Activated B cell treated with CpG ODN at 0.5 μM for 24 hours (primary cell): ENCODE results near the gene SHROOM4. TPM values are rescaled to one million over a fixed set of nuclear protein-coding genes. Genes with fewer than 3 reads are reported as not detected.

Source experiments
- ATAC-seq: fragments of 200-7000 bp; cut with Tn5 transposase; one replicate; pipeline ENCODE4 v1.10.0; 2021; ENCODE audit warnings: low read depth, mild to moderate bottlenecking, moderate library complexity
- CTCF ChIA-PET: fragments of 350-600 bp; sonication (Branson Sonifier 250); formaldehyde crosslinking; loops from one replicate; lab custom pipeline; 2021; ENCODE audit warnings: antibody characterized with exemption; lab: Charles Lee
- POLR2A ChIA-PET: fragments of 350-600 bp; sonication (Branson Sonifier 250); formaldehyde crosslinking; loops from one replicate; lab custom pipeline; 2021; ENCODE audit warnings: antibody characterized with exemption; lab: Charles Lee
- DNase-seq: peaks from one replicate; pipeline ENCODE4 v3.0.0; 2022
- H3K27ac Mint-ChIP-seq: one replicate; pipeline ENCODE4 v1.8.0; 2020; ENCODE audit warnings: mixed read lengths
- H3K27me3 Mint-ChIP-seq: one replicate; pipeline ENCODE4 v1.8.0; 2021; ENCODE audit warnings: mixed read lengths
- H3K36me3 Mint-ChIP-seq: one replicate; pipeline ENCODE4 v1.8.0; 2021; ENCODE audit warnings: low read depth, mixed read lengths
- H3K4me1 Mint-ChIP-seq: one replicate; pipeline ENCODE4 v1.8.0; 2021; ENCODE audit warnings: mixed read lengths
- H3K4me3 Mint-ChIP-seq: one replicate; pipeline ENCODE4 v1.8.0; 2020; ENCODE audit warnings: mild to moderate bottlenecking, mixed read lengths
- H3K9me3 Mint-ChIP-seq: one replicate; pipeline ENCODE4 v1.8.0; 2020; ENCODE audit warnings: mixed read lengths
- CTCF ChIP-seq: fragments of 200-600 bp; IDR thresholded peaks from one replicate; pipeline ENCODE4 v1.8.0; 2022; ENCODE audit warnings: antibody characterized with exemption, mild to moderate bottlenecking
- intact Hi-C: fragments of 100-400 bp; cut with micrococcal nuclease; formaldehyde crosslinking; loops from one replicate; pipeline ENCODE4 v1.15.1; 2024
- total RNA-seq: library from RNA; stranded (reverse); gene quantifications from 2 replicates; pipeline ENCODE4 v1.2.3, GENCODE V29; 2022

The SHROOM4 gene
- total RNA-seq, 1 donor from 2014 or later = not detected

- DNase-seq = no peak
- Mint-ChIP-seq H3K9me3 (peaks cover 4% of the 10 kb centered on the region), H3K27ac (no peak overlapping the region), H3K4me1 (no peaks in the 10 kb centered on the region), H3K4me3 (no peak overlapping the region), H3K36me3 (no peaks in the 10 kb centered on the region), H3K27me3 (no peaks in the 10 kb centered on the region)
- ChIA-PET POLR2A (no interaction called here), CTCF (no interaction called here)
- no peak for TF ChIP-seq CTCF
- ATAC-seq = no peak
- intact Hi-C loops = no loop called here
These were observed 246.4 kb downstream of the SHROOM4 start for GRCh38 chrX:50567636-50568035.

GRCh38 chrX:50565718-50566117 lies 248.3 kb downstream of the SHROOM4 start:
- no peaks in the 10 kb centered on the region for H3K36me3 Mint-ChIP-seq
- H3K4me1 Mint-ChIP-seq = no peaks in the 10 kb centered on the region
- POLR2A ChIA-PET = no interaction called here
- DNase-seq = no peak
- H3K27me3 Mint-ChIP-seq = no peaks in the 10 kb centered on the region
- TF ChIP-seq CTCF = no peak
- intact Hi-C loops = no loop called here
- no peak overlapping the region for H3K4me3 Mint-ChIP-seq
- no peaks in the 10 kb centered on the region for H3K9me3 Mint-ChIP-seq
- no peak overlapping the region for H3K27ac Mint-ChIP-seq
- ATAC-seq = no peak
- CTCF ChIA-PET = no interaction called here

Other genes with a start within 250 kb of the SHROOM4 start
- not detected in 2 replicates for gene BMP15, start 96.5 kb upstream of the SHROOM4 start, total RNA-seq